Activated naive CD4-positive, alpha-beta T cell treated with anti-CD3 and anti-CD28 coated beads, Interleukin-2, amount 50 U/mL, for 72 hours (primary cell): Measurements from ENCODE around the gene TPD52L1. TPM values are rescaled to one million over a fixed set of nuclear protein-coding genes. Genes with fewer than 3 reads are reported as not detected.

Source experiments
- ATAC-seq, 2 donors: fragments of 150-1000 bp; cut with Tn5 transposase; 2 replicates each; pipeline ENCODE4 v1.10.0; 2021; ENCODE audit warnings: mild to moderate bottlenecking in 2 of 2, moderate library complexity in 2 of 2
- DNase-seq, 2 donors: peaks; one replicate each; pipeline ENCODE4 v3.0.0; 2021 to 2022; ENCODE audit warnings: low spot score in 2 of 2
- H3K27ac Mint-ChIP-seq, 2 donors: one replicate each; pipeline ENCODE4 v1.8.0; 2022; ENCODE audit warnings: mild to moderate bottlenecking in 2 of 2, mixed read lengths in 2 of 2
- H3K36me3 Mint-ChIP-seq, 2 donors: one replicate each; pipeline ENCODE4 v1.8.0; 2022; ENCODE audit warnings: mixed read lengths in 2 of 2
- H3K9me3 Mint-ChIP-seq, 2 donors: one replicate each; pipeline ENCODE4 v1.8.0; 2022; ENCODE audit warnings: mixed read lengths in 2 of 2
- total RNA-seq, 2 donors: library from RNA; stranded (reverse); gene quantifications; one replicate each; pipeline ENCODE4 v1.2.3, GENCODE V29; 2022

Gene TPD52L1
- total RNA-seq, 2 donors from 2014 or later, result 0.87 to 1.6 TPM

DNA sequence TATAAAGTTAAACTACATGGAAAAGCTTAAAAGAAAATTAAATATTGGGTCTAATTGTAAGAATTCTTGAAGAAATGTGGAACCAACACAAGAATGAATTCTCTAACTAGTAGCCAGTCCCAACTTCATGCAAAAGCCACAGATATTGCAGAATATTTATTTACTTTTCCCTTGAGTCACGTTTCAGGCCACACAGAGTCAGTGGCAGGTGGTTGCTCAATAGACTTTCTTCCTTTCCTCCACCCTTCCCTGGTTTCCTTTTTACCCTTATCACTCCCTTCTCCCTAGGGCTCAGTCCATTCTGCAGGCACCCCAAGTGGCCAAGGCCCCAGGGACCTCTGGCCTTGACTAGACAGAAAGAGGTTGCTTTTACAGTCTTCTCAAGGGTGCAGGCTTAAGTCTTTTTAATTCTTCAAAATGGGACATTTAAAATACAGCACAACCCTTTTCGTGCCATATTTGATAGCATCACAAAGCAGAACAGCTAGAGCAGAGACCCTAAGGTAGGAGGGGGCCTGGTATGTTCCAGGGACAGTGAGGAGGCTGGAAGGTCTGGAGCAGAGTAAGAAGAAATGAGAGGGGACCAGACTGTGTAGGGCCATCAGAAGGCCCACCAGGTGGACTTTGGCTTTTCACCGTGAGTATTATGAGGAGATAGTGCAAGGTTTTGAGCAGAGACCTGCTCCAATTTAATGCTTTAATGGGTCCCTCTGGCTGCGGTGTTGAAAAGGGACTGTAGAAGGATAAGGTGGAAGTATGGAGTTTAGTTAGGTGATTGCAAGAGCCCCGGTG, 83.2 kb downstream of the TPD52L1 start:
- H3K36me3 Mint-ChIP-seq, result peaks cover 15 to 22% of the 10 kb centered on the region in 2 donors
- peaks cover 15 to 28% of the 10 kb centered on the region in 2 donors for H3K9me3 Mint-ChIP-seq
- DNase-seq (no peak), ATAC-seq (no peak)
- H3K27ac Mint-ChIP-seq, result no peak overlapping the region

DNA sequence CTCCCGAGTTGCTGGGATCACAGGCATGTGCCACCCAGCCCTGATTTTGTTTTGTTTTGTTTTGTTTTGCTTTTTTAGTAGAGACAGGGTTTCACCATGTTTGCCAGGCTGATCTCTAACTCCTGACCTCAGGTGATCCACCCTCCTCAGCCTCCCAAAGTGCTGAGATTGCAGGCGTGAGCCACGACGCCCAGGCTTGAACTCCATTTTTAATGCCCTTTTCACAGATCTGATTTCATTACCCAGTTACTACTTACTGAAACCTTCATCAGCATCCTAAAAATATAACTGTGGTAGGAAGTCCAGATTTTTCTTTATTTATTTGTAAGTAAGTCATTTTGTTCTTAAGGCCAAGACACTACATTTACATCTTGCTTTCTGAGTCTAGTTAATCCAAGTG, 84.2 kb downstream of the TPD52L1 start:
- peaks cover 24 to 34% of the 10 kb centered on the region in 2 donors for H3K9me3 Mint-ChIP-seq
- H3K27ac Mint-ChIP-seq, result no peak overlapping the region
- no peak for DNase-seq
- ATAC-seq, result no peak
- peaks cover 15 to 31% of the 10 kb centered on the region in 2 donors for H3K36me3 Mint-ChIP-seq

DNA sequence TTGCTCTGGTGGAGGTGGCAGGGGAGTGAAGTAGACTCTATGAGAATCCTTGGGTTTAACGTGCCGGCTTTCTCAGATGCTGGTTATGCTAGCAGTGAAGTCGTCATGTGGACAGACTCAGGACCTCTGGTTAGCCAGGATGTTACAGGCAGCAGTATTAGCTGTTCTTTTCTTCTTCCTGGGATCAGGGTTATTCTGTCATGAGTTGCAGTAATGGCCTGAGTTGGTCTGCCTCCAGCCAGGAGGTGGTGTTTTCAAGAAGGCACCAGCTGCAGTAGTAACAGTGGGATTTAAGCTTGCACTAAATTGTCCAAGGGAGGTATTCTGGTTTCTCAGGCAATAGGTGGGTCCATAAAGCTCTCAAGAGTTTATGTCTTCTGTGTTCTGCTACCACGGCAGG, 91.5 kb downstream of the TPD52L1 start:
- no peak for DNase-seq
- Mint-ChIP-seq H3K9me3 (peaks cover 26 to 28% of the 10 kb centered on the region in 2 donors), H3K27ac (no peak overlapping the region), H3K36me3 (peaks cover 15 to 30% of the 10 kb centered on the region in 2 donors)
- ATAC-seq, result no peak

DNA sequence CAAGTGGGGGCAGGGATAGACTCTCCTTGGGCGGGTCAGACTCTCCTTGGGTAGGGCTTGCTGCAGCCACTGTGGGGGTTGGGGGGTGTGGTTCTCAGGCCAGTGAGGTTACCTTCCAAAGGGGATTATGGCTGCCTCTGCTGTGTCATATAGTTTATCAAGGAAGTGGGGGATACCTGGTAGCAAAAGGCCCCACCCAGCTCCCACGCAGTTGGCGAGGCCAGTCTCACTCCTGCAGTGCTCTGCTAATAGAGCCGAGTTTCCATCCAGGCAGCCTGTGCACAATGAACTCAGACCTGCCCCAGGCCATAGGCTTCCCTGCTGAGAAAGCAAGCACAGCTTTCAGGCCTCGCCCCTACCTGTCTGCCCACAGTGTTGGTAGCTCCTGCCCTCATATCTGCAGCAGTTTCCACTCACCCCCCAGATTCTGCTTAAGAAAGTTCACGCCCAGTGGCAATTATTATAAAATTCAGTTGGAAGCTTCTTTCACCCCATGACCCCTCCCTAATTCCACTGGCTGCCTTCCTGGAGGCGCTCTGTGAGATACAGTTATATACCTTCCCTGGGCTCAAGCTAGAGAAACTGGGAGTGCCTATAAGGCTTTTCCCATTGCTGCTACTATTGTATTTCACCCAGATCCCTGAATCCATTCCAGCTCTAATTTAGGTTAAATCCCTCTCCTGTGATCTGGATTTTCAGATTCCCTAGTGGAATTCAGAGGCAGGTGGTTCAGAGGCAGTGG, 92.1 kb downstream of the TPD52L1 start:
- H3K36me3 Mint-ChIP-seq, result peaks cover 10 to 26% of the 10 kb centered on the region in 2 donors

DNA sequence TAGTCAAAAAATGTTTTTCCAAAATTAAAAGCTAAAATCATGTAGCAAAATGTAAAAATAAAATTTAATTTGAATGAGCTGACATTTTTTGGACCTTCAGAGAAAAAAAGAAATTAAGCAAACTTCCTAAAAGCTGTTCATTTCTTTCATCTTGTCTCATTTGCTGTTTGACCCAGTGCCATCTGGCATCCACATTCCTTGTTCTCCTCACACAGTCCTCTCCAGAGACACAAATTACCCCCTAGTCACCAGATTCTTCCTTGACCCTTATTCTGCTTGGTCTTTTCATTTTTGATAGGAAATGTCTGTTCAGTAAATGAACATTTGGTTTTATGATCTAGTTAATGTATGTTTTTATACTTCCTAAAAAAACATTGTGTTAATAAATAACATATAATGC, 93.0 kb downstream of the TPD52L1 start:
- Mint-ChIP-seq H3K27ac (no peak overlapping the region), H3K36me3 (peaks cover 7 to 17% of the 10 kb centered on the region in 2 donors), H3K9me3 (peaks cover 13 to 16% of the 10 kb centered on the region in 2 donors)
- no peak for ATAC-seq
- DNase-seq, result no peak

More for the DNA sequence above, 92.1 kb downstream of the TPD52L1 start:
- no peak for ATAC-seq
- no peak overlapping the region for H3K27ac Mint-ChIP-seq
- DNase-seq, result no peak
- H3K9me3 Mint-ChIP-seq, result peaks cover 22 to 25% of the 10 kb centered on the region in 2 donors

DNA sequence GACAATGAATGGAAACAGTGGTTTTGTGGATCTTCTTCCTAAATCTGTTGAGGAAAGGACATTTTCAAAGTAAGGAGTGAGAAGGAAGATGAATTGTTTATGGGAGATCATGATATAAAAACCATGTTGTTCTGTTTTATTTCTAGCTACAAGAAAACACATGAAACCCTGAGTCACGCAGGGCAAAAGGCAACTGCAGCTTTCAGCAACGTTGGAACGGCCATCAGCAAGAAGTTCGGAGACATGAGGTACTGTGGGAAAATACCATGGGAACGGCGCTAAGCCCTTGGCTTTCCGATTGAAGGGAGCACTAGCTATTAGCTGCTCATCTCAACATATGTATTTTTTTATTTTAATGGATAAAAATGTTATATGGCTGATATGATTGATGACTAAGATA, 94.6 kb downstream of the TPD52L1 start:
- Mint-ChIP-seq H3K27ac (no peak overlapping the region), H3K9me3 (peaks cover 2% of the 10 kb centered on the region in 2 donors), H3K36me3 (peaks cover 3 to 4% of the 10 kb centered on the region in 2 donors)
- ATAC-seq (no peak), DNase-seq (no peak)

DNA sequence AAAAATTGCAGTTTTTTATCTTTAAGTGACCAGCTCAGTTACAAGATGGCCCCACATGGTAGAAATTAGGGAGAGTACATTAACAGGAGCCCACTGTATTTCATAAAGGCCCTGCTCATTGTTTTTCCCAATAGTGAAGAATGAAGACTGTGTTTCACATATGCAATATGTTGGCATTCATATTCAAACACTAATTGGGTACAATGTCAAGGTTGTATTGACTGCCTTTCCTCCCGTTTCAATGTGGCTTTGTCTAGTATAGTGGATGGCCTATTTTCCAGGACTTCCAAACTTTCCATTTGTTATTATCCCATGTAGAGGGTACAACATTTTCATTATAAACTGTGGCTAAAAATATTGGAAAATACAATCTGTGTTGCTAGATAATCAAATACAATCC, 96.9 kb downstream of the TPD52L1 start:
- DNase-seq (no peak), ATAC-seq (no peak)
- H3K9me3 Mint-ChIP-seq, result no peaks in the 10 kb centered on the region
- H3K36me3 Mint-ChIP-seq, result no peaks in the 10 kb centered on the region
- no peak overlapping the region for H3K27ac Mint-ChIP-seq

DNA sequence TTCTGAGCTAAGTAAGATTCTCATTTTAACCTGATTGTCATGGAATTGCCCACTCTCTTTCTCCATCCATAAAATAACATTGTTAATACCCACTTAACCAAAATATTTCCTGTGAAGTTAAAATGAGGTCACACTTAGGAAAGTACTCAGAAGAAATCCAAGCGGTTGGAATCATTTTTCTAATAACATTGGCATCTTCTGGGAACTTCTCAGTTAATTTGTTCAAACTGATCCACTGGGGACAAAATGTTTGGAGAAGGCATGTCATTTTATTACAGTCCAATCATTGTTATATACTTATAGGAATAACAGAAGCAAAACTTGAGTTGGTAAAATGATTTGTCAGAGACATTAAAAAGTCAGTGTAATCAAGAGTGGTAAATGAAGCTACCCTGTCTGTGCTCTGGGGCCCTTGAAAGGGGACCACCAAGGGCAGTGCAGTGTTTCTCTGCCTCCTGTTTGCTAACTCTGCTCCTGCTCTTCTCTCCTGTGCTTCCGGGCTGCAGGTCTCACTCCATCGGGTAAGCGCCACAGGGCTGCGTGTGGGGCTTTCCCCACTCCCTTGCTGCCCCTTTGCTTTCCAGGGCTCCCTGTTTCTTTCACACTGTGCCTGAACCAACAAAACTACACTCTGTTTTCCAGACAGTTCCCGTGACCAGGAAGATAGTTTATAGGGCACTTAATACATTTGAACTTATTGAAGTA, 98.1 kb downstream of the TPD52L1 start:
- Mint-ChIP-seq H3K27ac (no peak overlapping the region), H3K9me3 (no peaks in the 10 kb centered on the region), H3K36me3 (no peaks in the 10 kb centered on the region)
- ATAC-seq (no peak), DNase-seq (no peak)

DNA sequence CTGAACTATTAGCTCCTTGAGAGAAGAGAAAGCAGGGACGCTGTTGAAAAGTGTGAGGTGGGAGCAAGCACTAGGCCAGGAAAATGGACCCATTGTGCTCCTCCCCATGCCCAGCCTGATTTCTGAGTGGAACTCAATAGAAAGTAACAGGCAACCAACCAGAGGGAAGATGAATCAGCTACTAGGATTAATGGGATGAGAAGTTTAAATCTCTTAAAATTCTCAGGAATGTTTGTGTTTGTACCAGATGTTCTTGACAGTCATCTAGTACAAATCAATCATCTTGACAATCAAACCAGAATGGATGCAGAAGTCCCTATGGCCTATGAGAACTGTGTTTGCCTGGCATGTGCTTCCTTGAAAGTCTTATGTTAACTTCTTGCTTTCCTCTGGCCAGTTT, 99.3 kb downstream of the TPD52L1 start:
- H3K9me3 Mint-ChIP-seq, result no peaks in the 10 kb centered on the region

DNA sequence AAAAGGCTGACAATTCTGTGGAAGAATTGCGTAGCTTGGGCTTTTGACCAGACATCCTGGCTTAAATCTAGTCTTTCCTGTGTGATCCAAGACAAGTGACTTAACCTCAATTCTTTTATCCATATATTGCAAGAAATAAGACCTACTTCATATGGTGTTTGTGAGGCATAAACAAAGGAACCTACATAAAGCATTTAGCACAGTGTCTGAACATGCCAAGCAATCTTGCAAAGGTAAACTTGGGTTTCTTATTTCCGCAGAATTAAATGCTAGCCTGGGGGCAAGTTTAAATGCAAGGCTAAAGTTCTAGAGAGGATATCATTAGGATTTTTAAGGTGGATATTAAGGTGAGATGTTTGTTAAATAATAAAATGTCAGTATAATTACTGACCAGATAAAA, 100.3 kb downstream of the TPD52L1 start:
- ATAC-seq, result no peak
- Mint-ChIP-seq H3K36me3 (no peaks in the 10 kb centered on the region), H3K9me3 (no peaks in the 10 kb centered on the region), H3K27ac (no peak overlapping the region)
- DNase-seq, result no peak

More for the DNA sequence above, 99.3 kb downstream of the TPD52L1 start:
- no peak for DNase-seq
- ATAC-seq, result no peak
- Mint-ChIP-seq H3K36me3 (no peaks in the 10 kb centered on the region), H3K27ac (no peak overlapping the region)

DNA sequence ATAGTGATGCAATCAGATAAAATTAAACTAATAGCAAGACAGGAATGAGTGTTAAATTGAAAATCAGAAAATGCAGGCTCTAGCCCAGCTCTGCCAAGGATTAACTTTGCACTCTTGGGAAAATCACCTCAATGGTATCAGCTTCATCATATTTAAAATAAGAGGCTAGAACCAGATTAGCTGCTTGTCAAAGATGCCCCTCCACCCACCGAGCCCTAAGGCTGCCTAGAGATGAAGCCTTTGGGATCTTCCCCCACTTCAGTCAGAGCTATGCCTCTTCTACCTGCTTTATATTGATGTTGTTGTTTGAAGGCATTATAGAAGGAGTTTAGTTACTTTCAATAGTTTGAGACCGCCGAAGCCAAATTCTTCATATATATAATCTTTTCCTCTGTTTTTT, 100.7 kb downstream of the TPD52L1 start:
- H3K36me3 Mint-ChIP-seq, result no peaks in the 10 kb centered on the region
- DNase-seq (no peak), ATAC-seq (no peak)
- no peaks in the 10 kb centered on the region for H3K9me3 Mint-ChIP-seq
- no peak overlapping the region for H3K27ac Mint-ChIP-seq

DNA sequence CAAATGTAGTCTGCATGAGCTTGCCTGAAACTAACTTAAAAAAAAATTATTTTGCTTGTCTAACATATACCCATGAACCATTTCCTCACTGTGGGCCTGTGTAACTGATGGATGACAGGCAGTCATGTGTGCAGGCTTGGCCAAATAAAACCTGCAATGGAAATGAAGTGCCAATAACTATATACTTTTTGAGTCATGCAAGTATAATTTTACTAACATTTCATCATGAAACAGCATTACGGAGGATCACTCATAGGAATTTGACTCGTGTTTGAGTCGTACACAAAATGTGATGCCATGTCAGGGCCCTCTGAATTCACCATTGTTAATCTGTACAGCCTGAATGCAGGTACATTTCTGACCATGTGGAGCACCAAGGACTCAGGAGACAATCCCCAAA, 101.6 kb downstream of the TPD52L1 start:
- ATAC-seq (no peak), DNase-seq (no peak)
- H3K36me3 Mint-ChIP-seq, result no peaks in the 10 kb centered on the region
- H3K27ac Mint-ChIP-seq, result no peak overlapping the region
- no peaks in the 10 kb centered on the region for H3K9me3 Mint-ChIP-seq

DNA sequence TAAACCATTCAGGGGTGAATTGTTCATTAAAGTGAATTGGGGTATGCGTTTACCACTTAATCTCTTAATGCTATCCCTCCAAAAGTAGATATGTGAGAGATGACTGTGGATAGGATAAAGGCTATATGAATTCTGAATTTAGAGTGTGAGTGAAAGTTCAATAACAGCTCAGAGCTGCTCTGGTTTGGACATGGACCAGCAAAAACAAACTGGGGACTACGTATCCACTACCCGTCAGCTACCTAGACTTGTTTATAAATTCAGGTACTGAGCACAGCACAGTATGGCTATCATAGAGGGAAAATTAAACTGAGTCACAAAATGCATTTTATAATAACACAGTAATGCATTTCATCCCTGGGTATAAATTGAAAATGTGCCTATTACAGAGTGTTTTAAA, 103.8 kb downstream of the TPD52L1 start:
- ATAC-seq (no peak), DNase-seq (no peak)
- no peaks in the 10 kb centered on the region for H3K36me3 Mint-ChIP-seq
- H3K9me3 Mint-ChIP-seq, result no peaks in the 10 kb centered on the region
- H3K27ac Mint-ChIP-seq, result no peak overlapping the region

DNA sequence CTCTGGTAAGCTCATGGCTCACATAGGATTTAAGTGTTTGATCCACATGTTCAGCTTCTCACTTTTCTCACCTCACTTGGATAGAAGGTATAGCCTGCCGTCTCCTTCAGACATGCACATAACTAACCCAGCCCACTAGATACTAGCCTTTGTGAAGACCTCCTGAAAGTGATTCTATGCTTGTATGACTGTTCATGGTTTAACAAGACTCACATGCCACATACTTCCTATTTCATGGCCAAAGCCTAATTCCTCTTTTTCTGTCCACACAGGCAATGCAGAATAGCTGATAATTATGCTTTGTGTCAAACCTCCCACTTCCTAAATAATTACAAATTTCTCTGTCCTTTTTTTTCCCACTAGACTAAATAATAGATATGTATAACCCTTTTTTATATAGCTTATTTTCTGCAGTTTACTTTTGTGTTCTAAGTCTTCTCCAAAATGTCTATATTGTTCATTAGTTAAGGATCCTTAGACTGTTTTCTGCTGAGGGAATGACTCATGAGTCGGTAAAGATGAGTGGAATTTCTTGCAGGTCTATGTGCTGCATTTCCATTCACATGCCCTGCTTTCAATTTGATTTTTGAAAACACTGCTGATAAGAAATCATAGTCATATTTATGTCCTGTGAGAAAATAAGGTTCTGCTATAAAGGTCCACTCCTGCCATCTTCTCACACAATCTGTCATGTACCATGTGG, 105.2 kb downstream of the TPD52L1 start:
- Mint-ChIP-seq H3K36me3 (no peaks in the 10 kb centered on the region), H3K9me3 (no peaks in the 10 kb centered on the region), H3K27ac (no peak overlapping the region)
- DNase-seq (no peak), ATAC-seq (no peak)

DNA sequence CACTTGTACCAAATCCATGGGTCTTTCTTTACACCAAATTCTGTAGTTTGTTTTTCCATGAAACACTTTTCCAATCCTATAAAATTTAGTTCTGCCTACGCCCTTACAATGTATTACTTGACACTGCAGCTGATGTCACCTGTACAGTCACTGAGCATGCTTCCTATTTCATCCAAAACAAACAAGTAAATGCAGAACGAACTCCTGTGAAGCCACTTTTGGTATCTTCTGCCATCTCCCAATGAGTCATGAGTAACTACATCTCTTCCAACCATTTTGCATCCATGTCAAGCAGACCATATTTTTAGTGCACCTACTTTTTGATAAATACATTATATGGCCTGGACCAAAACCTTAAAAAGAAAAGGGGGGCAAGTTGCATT, 105.8 kb downstream of the TPD52L1 start:
- DNase-seq (no peak), ATAC-seq (no peak)
- Mint-ChIP-seq H3K9me3 (no peaks in the 10 kb centered on the region), H3K36me3 (no peaks in the 10 kb centered on the region), H3K27ac (no peak overlapping the region)

DNA sequence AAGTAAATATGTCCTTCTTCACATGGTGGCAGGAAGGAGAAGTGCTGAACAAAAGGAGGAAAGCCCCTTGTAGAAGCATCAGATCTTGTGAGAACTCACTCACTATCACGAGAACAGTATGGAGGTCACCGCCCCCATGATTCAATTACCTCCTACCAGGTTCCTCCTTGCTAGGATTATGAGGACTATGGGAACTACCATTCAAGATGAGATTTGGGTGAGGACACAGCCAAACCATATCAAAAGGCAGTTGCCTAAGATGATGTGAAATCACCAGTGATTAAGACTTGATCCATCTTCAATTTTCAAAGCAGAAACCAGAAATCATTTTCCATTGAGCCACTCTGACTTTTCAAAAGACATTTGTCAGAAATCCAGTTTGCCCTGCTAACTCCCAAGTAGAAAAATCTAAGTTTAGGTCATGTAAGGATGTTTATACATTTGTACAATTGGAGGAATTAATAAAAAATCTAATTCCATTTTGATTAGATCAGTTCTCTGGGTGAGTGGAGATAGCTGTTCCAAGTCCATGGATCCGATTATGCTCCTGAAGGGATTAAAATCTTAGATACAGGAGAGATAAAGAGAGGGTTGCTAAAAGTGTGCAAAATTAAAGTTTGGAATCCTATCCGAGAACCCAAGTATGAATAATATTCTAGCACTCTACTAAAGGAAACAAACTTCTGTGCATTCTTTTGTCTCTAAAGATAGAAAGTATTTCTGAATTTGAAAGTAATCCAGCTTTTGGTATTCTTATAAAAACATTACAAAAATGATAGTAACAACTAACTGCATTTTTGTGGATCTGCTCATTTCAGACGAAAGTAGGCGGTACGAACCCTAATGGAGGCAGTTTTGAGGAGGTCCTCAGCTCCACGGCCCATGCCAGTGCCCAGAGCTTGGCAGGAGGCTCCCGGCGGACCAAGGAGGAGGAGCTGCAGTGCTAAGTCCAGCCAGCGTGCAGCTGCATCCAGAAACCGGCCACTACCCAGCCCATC, 108.7 kb downstream of the TPD52L1 start:
- Mint-ChIP-seq H3K36me3 (no peaks in the 10 kb centered on the region), H3K9me3 (no peaks in the 10 kb centered on the region), H3K27ac (no peak overlapping the region)
- ATAC-seq (no peak), DNase-seq (no peak)
